Calu3 (cell line): Measurements from ENCODE around the gene ACSBG1. TPM values are rescaled to one million over a fixed set of nuclear protein-coding genes. Genes with fewer than 3 reads are reported as not detected.

Experiments used
- BruUV-seq: library from RNA; stranded (reverse); fragments of 400-500 nt; replicated peaks from 2 replicates; lab custom pipeline; 2021; lab: Mats Ljungman, UMichigan
- CTCF ChIA-PET: fragments of 300-600 bp; sonication (Branson Sonifier 250); formaldehyde crosslinking; loops from one replicate; lab custom pipeline; 2022; ENCODE audit warnings: antibody characterized with exemption; lab: Charles Lee
- DNase-seq: peaks from one replicate; pipeline ENCODE4 v3.0.0; 2022
- H3K27ac Mint-ChIP-seq: one replicate; pipeline ENCODE4 v1.8.0; 2022; ENCODE audit warnings: mixed read lengths; ENCODE audit not compliant: unreplicated experiment
- H3K27me3 Mint-ChIP-seq: one replicate; pipeline ENCODE4 v1.8.0; 2022; ENCODE audit warnings: mixed read lengths; ENCODE audit not compliant: unreplicated experiment
- H3K36me3 Mint-ChIP-seq: one replicate; pipeline ENCODE4 v1.8.0; 2022; ENCODE audit warnings: mild to moderate bottlenecking, moderate library complexity, mixed read lengths; ENCODE audit not compliant: insufficient read depth, unreplicated experiment
- H3K4me1 Mint-ChIP-seq: one replicate; pipeline ENCODE4 v1.8.0; 2022; ENCODE audit warnings: mild to moderate bottlenecking, low read depth, mixed read lengths; ENCODE audit not compliant: unreplicated experiment
- H3K4me3 Mint-ChIP-seq: one replicate; pipeline ENCODE4 v1.8.0; 2022; ENCODE audit warnings: mild to moderate bottlenecking, low read depth, moderate library complexity, mixed read lengths; ENCODE audit not compliant: unreplicated experiment
- H3K9me3 Mint-ChIP-seq: one replicate; pipeline ENCODE4 v1.8.0; 2022; ENCODE audit warnings: low read depth, mixed read lengths; ENCODE audit not compliant: unreplicated experiment
- CTCF ChIP-seq: fragments of 200-600 bp; IDR thresholded peaks from one replicate; pipeline ENCODE4 v1.8.0; 2022; ENCODE audit warnings: antibody characterized with exemption; ENCODE audit not compliant: unreplicated experiment
- intact Hi-C: fragments of 100-400 bp; cut with micrococcal nuclease; formaldehyde crosslinking; loops from one replicate; pipeline ENCODE4 v1.10.0; 2022; ENCODE audit not compliant: unreplicated experiment
- total RNA-seq: library from RNA; stranded (reverse); gene quantifications from 2 replicates; pipeline ENCODE4 v1.2.3, GENCODE V29; 2022

The ACSBG1 gene
- total RNA-seq, 1 experiment from 2014 or later, result 0.45 TPM

GRCh38 chr15:78129077-78129750 lies 105.2 kb downstream of the ACSBG1 start:
- no peak overlapping the region for H3K4me3 Mint-ChIP-seq
- DNase-seq, result no peak
- TF ChIP-seq CTCF, result no peak
- H3K27me3 Mint-ChIP-seq, result no peaks in the 10 kb centered on the region
- peaks cover 36% of the 10 kb centered on the region for H3K4me1 Mint-ChIP-seq
- H3K27ac Mint-ChIP-seq, result no peak overlapping the region
- intact Hi-C loops, result no loop called here
- H3K9me3 Mint-ChIP-seq, result no peaks in the 10 kb centered on the region
- no TSS peak for BruUV-seq
- H3K36me3 Mint-ChIP-seq, result peaks cover 28% of the 10 kb centered on the region
- CTCF ChIA-PET, result interaction anchor here (0.6 kb wide), 1 partner anchor 16 kb away, joined by 8 read pairs; no protein-coding TSS in a partner anchor

- Mint-ChIP-seq H3K9me3 (no peaks in the 10 kb centered on the region), H3K4me3 (no peak overlapping the region), H3K4me1 (peaks cover 23% of the 10 kb centered on the region), H3K27ac (no peak overlapping the region), H3K27me3 (no peaks in the 10 kb centered on the region), H3K36me3 (peaks cover 21% of the 10 kb centered on the region)
- no TSS peak for BruUV-seq
- DNase-seq, result no peak
- intact Hi-C loops, result no loop called here
- CTCF ChIA-PET, result interaction anchor here (0.6 to 0.7 kb wide), 2 partner anchors 113 to 211 kb away, joined by 4 to 5 read pairs; no protein-coding TSS in a partner anchor
- TF ChIP-seq CTCF, result no peak
Measured at GRCh38 chr15:78127882-78128281, 106.5 kb downstream of the ACSBG1 start.

- Mint-ChIP-seq H3K4me1 (peaks cover 21% of the 10 kb centered on the region), H3K27ac (no peak overlapping the region), H3K27me3 (no peaks in the 10 kb centered on the region), H3K9me3 (no peaks in the 10 kb centered on the region), H3K36me3 (peaks cover 4% of the 10 kb centered on the region), H3K4me3 (no peak overlapping the region)
- no TSS peak for BruUV-seq
- CTCF ChIA-PET, result no interaction called here
- intact Hi-C loops, result no loop called here
- no peak for DNase-seq
- no peak for TF ChIP-seq CTCF
Measured at GRCh38 chr15:78125267-78125666, 109.1 kb downstream of the ACSBG1 start.

GRCh38 chr15:78120523-78120922 lies 113.8 kb downstream of the ACSBG1 start:
- H3K27ac Mint-ChIP-seq, result no peak overlapping the region
- no peaks in the 10 kb centered on the region for H3K36me3 Mint-ChIP-seq
- no peak for DNase-seq
- H3K9me3 Mint-ChIP-seq, result no peaks in the 10 kb centered on the region
- H3K4me1 Mint-ChIP-seq, result no peaks in the 10 kb centered on the region
- no peaks in the 10 kb centered on the region for H3K27me3 Mint-ChIP-seq
- H3K4me3 Mint-ChIP-seq, result no peak overlapping the region
- intact Hi-C loops, result no loop called here
- CTCF ChIA-PET, result no interaction called here
- no TSS peak for BruUV-seq
- TF ChIP-seq CTCF, result no peak

Other genes with a start within 250 kb of the ACSBG1 start
- 50.0 and 52.8 TPM in 2 replicates for gene TBC1D2B, start 156.9 kb downstream of the ACSBG1 start, total RNA-seq
- not detected in 2 replicates for gene SH2D7, start 142.0 kb downstream of the ACSBG1 start, total RNA-seq
- 15.1 and 15.7 TPM in 2 replicates for gene CIB2, start 103.1 kb downstream of the ACSBG1 start, total RNA-seq
- gene IDH3A, start 85.2 kb downstream of the ACSBG1 start, total RNA-seq, result 96.1 and 111 TPM in 2 replicates
- gene DNAJA4, start 30.0 kb upstream of the ACSBG1 start, total RNA-seq, result 52.1 and 53.6 TPM in 2 replicates
- gene SKIC8, start 65.0 kb upstream of the ACSBG1 start, total RNA-seq, result 67.8 and 72.8 TPM in 2 replicates
- gene CRABP1, start 105.8 kb upstream of the ACSBG1 start, total RNA-seq, result 0.51 TPM in 1 of 2 replicates, not detected in the other
- 83.2 and 84.5 TPM in 2 replicates for gene IREB2, start 203.7 kb upstream of the ACSBG1 start, total RNA-seq